Activated T-cell treated with anti-CD3 and anti-CD28 coated beads for 48 hours (primary cell): ENCODE measurements around the gene GNPDA2.

ENCODE experiments used
- DNase-seq: peaks from one replicate; pipeline ENCODE4 v3.0.0-alpha.2; 2020; ENCODE audit warnings: low read depth

The GNPDA2 gene

GRCh38 chr4:44678094-44679041 lies 48.0 kb downstream of the GNPDA2 start, which contains the start of gene GUF1:
Gene GUF1 (plus strand): TSS chr4:44678420. CDS start chr4:44678623, 203 bp downstream.
- peak; percentile 85 for DNase-seq

DNA sequence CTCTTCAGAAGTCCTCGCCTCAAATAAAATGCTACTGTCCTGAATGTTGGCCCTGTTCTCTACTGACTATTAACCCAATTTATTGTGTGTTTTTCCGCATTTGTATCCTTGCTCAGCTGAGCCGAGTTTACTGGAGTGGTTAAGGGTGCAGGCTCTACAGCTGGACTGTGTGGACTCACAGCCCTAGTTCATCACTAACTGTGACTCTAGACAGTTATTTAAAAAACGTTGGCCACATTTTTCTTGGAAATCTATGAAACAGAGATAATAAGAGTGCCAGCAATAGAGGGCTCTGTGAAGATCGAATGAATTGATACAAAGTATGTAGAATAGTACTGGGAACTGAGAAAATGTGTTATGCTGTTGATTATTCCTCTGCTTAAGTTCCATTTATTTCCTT lies 51.0 kb downstream of the GNPDA2 start:
- no peak for DNase-seq

GRCh38 chr4:44674471-44674870 lies 51.9 kb downstream of the GNPDA2 start:
- DNase-seq, result no peak

- no peak for DNase-seq
Observed at GRCh38 chr4:44671636-44672035, 54.7 kb downstream of the GNPDA2 start.

DNA sequence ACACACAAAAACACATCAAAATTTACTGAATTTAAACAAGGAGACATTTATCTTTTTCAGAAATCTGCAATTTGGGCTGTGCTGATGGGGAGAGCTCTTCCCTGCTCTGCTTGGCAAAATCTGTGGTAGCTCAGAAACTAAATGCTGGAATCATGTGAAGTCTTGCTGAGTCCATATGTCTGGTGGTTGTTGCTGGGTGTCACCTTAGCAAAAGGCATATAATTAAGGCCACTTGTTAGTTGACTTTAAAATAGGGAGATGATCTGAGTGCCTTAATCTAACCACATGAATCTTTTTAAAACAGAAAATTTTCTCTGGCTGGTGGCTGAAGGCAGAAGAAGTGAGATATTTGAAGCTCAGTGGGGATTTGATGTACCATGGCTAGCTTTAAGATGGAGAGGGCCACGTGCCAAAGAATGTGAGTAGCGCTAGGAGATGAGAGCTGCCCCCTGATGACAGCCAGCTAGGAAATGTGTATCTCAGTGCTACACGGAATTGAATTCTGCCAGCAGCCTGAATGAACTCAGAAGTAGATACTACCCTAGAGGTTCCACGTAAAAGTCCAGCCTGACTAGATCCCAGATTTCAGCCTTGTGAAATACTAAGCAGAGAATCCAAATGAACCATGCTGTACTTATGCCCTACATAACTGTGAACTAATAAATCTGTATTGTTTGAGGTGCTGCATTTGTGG lies 55.7 kb downstream of the GNPDA2 start:
- DNase-seq, result no peak

DNA sequence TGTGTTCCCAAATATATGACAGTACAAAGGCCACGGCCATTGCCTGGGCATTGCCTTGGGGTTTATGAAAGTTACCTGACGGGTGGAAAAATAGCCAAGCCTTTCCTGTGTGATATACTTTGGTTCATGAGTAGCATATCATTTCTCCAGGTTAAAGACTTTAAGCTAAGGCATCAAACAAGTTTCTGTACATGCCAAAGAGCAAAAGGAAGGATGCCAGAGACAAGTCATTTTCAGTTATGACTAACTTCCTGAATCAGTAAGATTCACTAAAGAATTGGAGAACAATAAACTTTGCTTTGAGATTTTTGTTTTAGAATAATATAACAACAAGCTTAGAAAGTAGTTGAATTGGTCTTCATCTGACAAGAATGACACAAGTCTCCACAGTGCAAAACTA lies 57.8 kb downstream of the GNPDA2 start:
- DNase-seq, result no peak

DNA sequence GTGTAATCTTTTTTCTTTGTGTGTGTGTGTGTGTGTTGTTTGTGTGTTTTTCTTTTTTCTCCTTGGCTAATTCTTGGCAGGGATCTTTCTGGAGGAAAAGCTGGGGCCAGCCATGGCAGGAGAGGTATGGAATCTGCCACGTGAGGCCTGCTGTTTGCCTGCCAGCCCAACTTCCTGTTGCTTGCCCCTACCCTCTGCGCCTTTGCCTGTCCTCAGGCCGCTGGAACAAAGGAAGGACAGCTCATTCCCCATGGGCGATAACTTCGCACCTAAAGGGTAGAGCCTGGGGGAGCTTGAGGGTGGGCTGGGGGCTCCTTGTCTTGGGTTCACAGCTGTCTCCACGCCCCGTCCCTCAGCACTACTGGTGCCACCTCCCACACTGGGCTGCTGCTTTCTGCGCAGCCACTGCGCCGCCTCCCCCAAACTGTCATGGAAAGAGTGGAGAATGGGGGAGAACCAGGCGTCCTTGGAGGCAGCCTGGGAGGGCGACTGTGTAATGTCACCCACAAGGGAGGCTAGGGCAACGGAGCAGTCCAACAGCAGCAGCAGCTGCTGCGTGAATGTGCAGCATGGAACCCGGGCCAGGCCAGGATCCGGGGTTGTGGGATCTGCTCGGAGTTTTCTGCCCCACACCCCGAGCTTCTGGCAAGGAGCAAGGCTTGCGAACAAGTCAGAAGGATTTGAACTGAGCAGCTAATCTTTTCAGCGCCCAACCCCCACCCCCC lies 62.7 kb downstream of the GNPDA2 start:
- no peak for DNase-seq

DNA sequence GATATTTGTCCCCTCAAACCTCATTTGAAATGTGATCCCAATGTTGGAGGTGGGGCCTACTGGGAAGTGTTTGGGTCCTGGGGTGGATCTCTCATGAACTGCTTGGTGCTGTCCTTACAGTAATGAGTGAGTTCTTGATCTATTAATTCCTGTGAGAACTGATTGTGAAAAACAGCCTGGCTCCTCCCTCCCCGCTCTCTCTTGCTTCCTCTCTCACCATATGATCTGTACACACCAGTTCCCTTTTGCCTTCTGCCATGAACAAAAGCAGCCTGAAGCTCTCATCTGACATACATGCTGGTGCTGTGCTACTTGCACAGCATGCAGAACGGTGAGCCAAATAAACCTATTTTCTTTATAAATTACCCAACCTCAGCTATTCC lies 63.7 kb downstream of the GNPDA2 start:
- DNase-seq, result no peak

DNA sequence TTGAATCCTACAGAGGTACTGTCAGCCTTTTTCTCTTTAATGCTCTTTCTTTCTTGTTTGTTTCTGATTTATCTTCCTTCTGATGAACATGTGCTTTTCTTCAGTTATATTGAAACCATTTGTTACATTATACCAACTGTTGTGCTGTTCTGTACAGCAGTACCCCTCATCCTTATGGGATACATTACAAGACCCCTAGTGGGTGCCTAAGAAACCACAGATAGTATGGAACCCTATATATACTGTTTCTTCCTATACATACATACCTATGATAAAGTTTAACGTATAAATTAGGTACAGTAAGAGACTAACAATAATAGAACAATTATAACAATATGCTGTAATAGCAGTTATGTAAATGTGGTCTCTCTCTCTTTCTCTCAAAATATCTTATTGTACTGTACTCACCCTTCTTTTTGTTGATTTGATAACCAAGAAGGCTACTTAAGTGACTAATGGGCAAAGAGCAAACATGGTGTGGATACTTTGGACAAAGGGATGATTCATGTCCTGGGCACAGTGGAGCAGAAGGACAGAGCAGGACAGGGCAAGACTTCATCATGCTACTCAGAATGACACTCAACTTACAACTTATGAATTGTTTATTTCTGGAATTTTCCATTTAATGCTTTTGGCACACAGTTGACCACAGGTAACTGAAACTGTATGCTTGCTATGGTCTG lies 64.3 kb downstream of the GNPDA2 start:
- DNase-seq, result no peak

- no peak for DNase-seq
Observed at GRCh38 chr4:44660396-44660795, 66.0 kb downstream of the GNPDA2 start.

- DNase-seq, result no peak
Observed at GRCh38 chr4:44652002-44652401, 74.4 kb downstream of the GNPDA2 start.
